Measurements from ENCODE around the gene CPSF2. TPM values are rescaled to one million over a fixed set of nuclear protein-coding genes. Genes with fewer than 3 reads are reported as not detected.
"Not testable (repeated sequence)": the region's sequence is repeated elsewhere in the genome, so short reads cannot be mapped to it uniquely, and the experiment has no call there.

CPSF2 gene
- total RNA-seq, 2 experiments from 2014 or later: 12.4 to 12.9 TPM

GRCh38 chr14:92207928-92208265 is 86.1 kb downstream of the CPSF2 start:
- peaks cover 0 to 3% of the 10 kb centered on the region in 2 experiments for H3K27me3 ChIP-seq (ENCODE audit: control insufficient read depth in 1 of 2, insufficient read depth in 2 of 2, low read length in 2 of 2)
- Mint-ChIP-seq H3K4me3 (no peak overlapping the region), H3K9me3 (no peaks in the 10 kb centered on the region), H3K4me1 (ENCODE audit: low read depth) (no peaks in the 10 kb centered on the region), H3K36me3 (ENCODE audit: low read depth) (no peaks in the 10 kb centered on the region), H3K27me3 (peaks cover 13% of the 10 kb centered on the region), H3K27ac (no peak overlapping the region)
- no peak overlapping the region for H3K4me3 ChIP-seq (ENCODE audit: low read length)
- H3K4me1 ChIP-seq (ENCODE audit: insufficient read depth, low read length): no peaks in the 10 kb centered on the region
- POLR2A ChIA-PET: no interaction called here
- ATAC-seq (ENCODE audit: poor library complexity) (no peak), DNase-seq (no peak)
- H3K36me3 ChIP-seq (ENCODE audit: insufficient read depth, low read length): no peaks in the 10 kb centered on the region
- peaks cover 0 to 14% of the 10 kb centered on the region in 2 experiments for H3K9me3 ChIP-seq (ENCODE audit: control insufficient read depth in 1 of 2, insufficient read depth in 1 of 2, low read length in 2 of 2)
- no peak overlapping the region for H3K27ac ChIP-seq (ENCODE audit: low read depth in 1 of 2, low read length in 2 of 2)
- CTCF ChIA-PET: no interaction called here
- TF ChIP-seq CTCF (IDR thresholded peaks at IDR 0.05): no peak
- intact Hi-C loops (cut with DNase I, micrococcal nuclease): no loop called here

DNA sequence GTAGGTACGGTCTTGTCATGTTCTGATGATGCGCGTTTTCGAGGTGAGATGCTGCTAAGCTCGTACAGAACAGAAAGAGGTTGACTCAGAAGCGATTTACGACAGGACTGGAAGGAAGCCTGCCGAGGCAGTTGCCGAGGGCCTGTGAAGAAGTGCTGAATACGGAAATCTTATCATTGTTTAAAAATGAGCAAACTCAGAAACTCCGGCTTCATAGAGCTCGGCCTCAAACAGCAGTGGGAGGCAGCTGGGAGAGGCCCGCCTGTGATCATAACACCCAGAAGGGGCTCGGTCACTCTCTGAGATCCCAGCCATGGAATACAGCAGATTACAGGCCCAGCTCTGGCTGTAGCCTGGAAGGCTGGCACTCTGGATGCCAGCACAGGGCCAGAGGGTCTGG is 87.4 kb downstream of the CPSF2 start:
- no peak for ATAC-seq (ENCODE audit: poor library complexity)
- Histone ChIP-seq H3K4me3 (ENCODE audit: low read length) (no peak overlapping the region), H3K27ac (ENCODE audit: low read depth in 1 of 2, low read length in 2 of 2) (no peak overlapping the region), H3K36me3 (ENCODE audit: insufficient read depth, low read length) (no peaks in the 10 kb centered on the region), H3K27me3 (ENCODE audit: control insufficient read depth in 1 of 2, insufficient read depth in 2 of 2, low read length in 2 of 2) (no peaks in the 10 kb centered on the region), H3K9me3 (ENCODE audit: control insufficient read depth in 1 of 2, insufficient read depth in 1 of 2, low read length in 2 of 2) (peaks cover 0 to 20% of the 10 kb centered on the region in 2 experiments), H3K4me1 (ENCODE audit: insufficient read depth, low read length) (no peaks in the 10 kb centered on the region)
- DNase-seq: no peak
- Mint-ChIP-seq H3K27ac (no peak overlapping the region), H3K9me3 (no peaks in the 10 kb centered on the region), H3K4me1 (ENCODE audit: low read depth) (no peaks in the 10 kb centered on the region), H3K4me3 (no peak overlapping the region), H3K27me3 (peaks cover 9% of the 10 kb centered on the region), H3K36me3 (ENCODE audit: low read depth) (no peaks in the 10 kb centered on the region)
- TF ChIP-seq CTCF (IDR thresholded peaks at IDR 0.05): no peak
- intact Hi-C loops (cut with DNase I, micrococcal nuclease): no loop called here
- ChIA-PET POLR2A (no interaction called here), CTCF (no interaction called here)

DNA sequence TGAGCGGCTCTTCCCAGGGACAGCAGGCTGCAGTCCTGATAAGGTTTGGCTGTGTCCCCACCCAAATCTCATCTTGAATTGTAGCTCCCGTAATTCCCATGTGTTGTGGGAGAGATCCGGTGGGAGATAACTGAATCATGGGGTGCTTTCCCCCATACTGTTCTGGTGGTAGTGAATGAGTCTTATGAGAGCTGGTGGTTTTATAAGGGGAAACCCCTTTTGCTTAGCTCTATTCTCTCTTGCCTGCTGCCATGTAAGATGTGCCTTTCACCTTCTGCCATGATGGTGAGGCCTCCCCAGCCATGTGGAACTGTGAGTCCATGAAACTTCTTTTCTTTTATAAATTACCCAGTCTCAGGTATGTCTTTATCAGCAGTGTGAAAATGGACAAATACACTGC is 91.4 kb downstream of the CPSF2 start:
- H3K27me3 ChIP-seq (ENCODE audit: control insufficient read depth in 1 of 2, insufficient read depth in 2 of 2, low read length in 2 of 2); H3K4me3 ChIP-seq (ENCODE audit: low read length); ATAC-seq (ENCODE audit: poor library complexity); H3K4me1 ChIP-seq (ENCODE audit: insufficient read depth, low read length); intact Hi-C loops (cut with DNase I, micrococcal nuclease); POLR2A ChIA-PET; H3K27ac Mint-ChIP-seq; H3K4me1 Mint-ChIP-seq (ENCODE audit: low read depth); CTCF ChIA-PET; H3K27me3 Mint-ChIP-seq; H3K9me3 Mint-ChIP-seq; DNase-seq; H3K36me3 ChIP-seq (ENCODE audit: insufficient read depth, low read length); H3K36me3 Mint-ChIP-seq (ENCODE audit: low read depth); H3K4me3 Mint-ChIP-seq; H3K27ac ChIP-seq (ENCODE audit: low read depth in 1 of 2, low read length in 2 of 2): not testable (repeated sequence)
- H3K9me3 ChIP-seq (ENCODE audit: control insufficient read depth in 1 of 2, insufficient read depth in 1 of 2, low read length in 2 of 2): peaks cover 0 to 20% of the 10 kb centered on the region in 2 experiments

DNA sequence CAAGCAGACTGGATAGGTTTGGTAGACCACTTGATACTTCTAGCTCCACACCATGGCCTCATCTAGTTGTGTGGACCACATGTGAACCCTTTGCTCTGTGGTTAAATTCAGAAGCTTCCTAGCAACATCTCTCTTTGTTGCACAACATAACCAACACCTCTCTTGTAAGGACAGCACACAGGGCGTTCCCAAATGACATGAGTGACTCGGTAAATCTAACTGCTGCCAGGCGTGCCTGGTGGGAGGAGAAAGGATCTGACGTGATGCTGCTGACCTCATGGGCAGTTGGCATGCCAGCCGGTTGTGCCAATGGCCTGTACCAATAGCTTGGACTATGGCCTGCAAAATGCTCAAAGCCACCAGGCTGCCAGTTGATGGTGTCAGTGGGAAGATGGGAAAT is 93.8 kb downstream of the CPSF2 start:
- no peaks in the 10 kb centered on the region for H3K36me3 Mint-ChIP-seq (ENCODE audit: low read depth)
- intact Hi-C loops (cut with DNase I, micrococcal nuclease): no loop called here
- Histone ChIP-seq H3K4me3 (ENCODE audit: low read length) (no peak overlapping the region), H3K4me1 (ENCODE audit: insufficient read depth, low read length) (no peaks in the 10 kb centered on the region), H3K27me3 (ENCODE audit: control insufficient read depth in 1 of 2, insufficient read depth in 2 of 2, low read length in 2 of 2) (no peaks in the 10 kb centered on the region), H3K36me3 (ENCODE audit: insufficient read depth, low read length) (no peaks in the 10 kb centered on the region), H3K27ac (ENCODE audit: low read depth in 1 of 2, low read length in 2 of 2) (no peak overlapping the region), H3K9me3 (ENCODE audit: control insufficient read depth in 1 of 2, insufficient read depth in 1 of 2, low read length in 2 of 2) (peaks cover 0 to 17% of the 10 kb centered on the region in 2 experiments)
- H3K9me3 Mint-ChIP-seq: no peaks in the 10 kb centered on the region
- H3K4me1 Mint-ChIP-seq (ENCODE audit: low read depth): no peaks in the 10 kb centered on the region
- DNase-seq (peak in 2 of 14 experiments; percentile 16 to 37), ATAC-seq (ENCODE audit: poor library complexity) (no peak)
- POLR2A ChIA-PET: no interaction called here
- H3K27ac Mint-ChIP-seq: no peak overlapping the region
- no peak for TF ChIP-seq CTCF (IDR thresholded peaks at IDR 0.05)
- CTCF ChIA-PET: no interaction called here
- no peaks in the 10 kb centered on the region for H3K27me3 Mint-ChIP-seq
- H3K4me3 Mint-ChIP-seq: no peak overlapping the region
